HepG2 (cell line): Measurements from ENCODE around the gene SEPTIN5. TPM values are rescaled to one million over a fixed set of nuclear protein-coding genes. Genes with fewer than 3 reads are reported as not detected.
A peak's percentile ranks its signal among the peaks of the same experiment; 100 is the strongest.

Experiments
- ELF4 ChIP-seq: sonication (generic); formaldehyde crosslinking; IDR thresholded peaks from 2 replicates; pipeline ENCODE4 v1.5.0; 2020; ENCODE audit warnings: missing genetic modification reagents, mild to moderate bottlenecking, moderate library complexity, borderline replicate concordance
- FOXA3 ChIP-seq: IDR thresholded peaks from 2 replicates; pipeline ENCODE4 v1.6.1; 2016; ENCODE audit warnings: missing genetic modification reagents, missing compliant biosample characterization
- FOXP4 ChIP-seq: sonication (generic); formaldehyde crosslinking; IDR thresholded peaks from 2 replicates; pipeline ENCODE4 v1.4.0; 2020; ENCODE audit warnings: missing genetic modification reagents
- HBP1 ChIP-seq: IDR thresholded peaks from 2 replicates; pipeline ENCODE4 v1.6.1; 2016; ENCODE audit warnings: low read depth, control low read depth
- HNF1A ChIP-seq, 2 experiments: sonication (generic) in 1 of 2; formaldehyde crosslinking in 1 of 2; IDR thresholded peaks; 2 replicates each; pipeline versions ENCODE4 v1.4.0 to v1.6.1; 2016 to 2020; ENCODE audit warnings: borderline replicate concordance in 1 of 2, low read depth in 1 of 2, mild to moderate bottlenecking in 1 of 2, missing genetic modification reagents in 1 of 2
- HNRNPK ChIP-seq: fragments of 200-400 bp; formaldehyde crosslinking; IDR thresholded peaks from 2 replicates; pipeline ENCODE4 v1.6.1; 2018; ENCODE audit warnings: low read length, low read depth, moderate library complexity, mild to moderate bottlenecking; ENCODE audit not compliant: poor library complexity, severe bottlenecking
- KLF11 ChIP-seq: IDR thresholded peaks from 2 replicates; pipeline ENCODE4 v1.6.1; 2016; ENCODE audit warnings: missing compliant biosample characterization
- MAX ChIP-seq: IDR thresholded peaks from 2 replicates; pipeline ENCODE4 v1.6.1; 2012; ENCODE audit warnings: inconsistent platforms
- MIER3 ChIP-seq: IDR thresholded peaks from 2 replicates; pipeline ENCODE4 v1.6.1; 2016; ENCODE audit warnings: missing compliant biosample characterization, borderline replicate concordance
- NR2F1 ChIP-seq, 2 experiments: fragments of 450-650 bp in 1 of 2; formaldehyde crosslinking in 1 of 2; IDR thresholded peaks; 2 replicates each; pipeline versions ENCODE4 v1.5.0 to v1.6.1; 2016 to 2020; ENCODE audit warnings: mild to moderate bottlenecking in 1 of 2, missing compliant biosample characterization in 1 of 2, missing genetic modification reagents in 1 of 2, moderate library complexity in 1 of 2
- ZBTB37 ChIP-seq: sonication (generic); formaldehyde crosslinking; IDR thresholded peaks from 2 replicates; pipeline ENCODE4 v1.4.0; 2020; ENCODE audit warnings: mild to moderate bottlenecking, missing genetic modification reagents
- ZNF12 ChIP-seq: sonication (generic); formaldehyde crosslinking; IDR thresholded peaks from 2 replicates; pipeline ENCODE4 v1.5.0; 2020; ENCODE audit warnings: missing genetic modification reagents
- ZNF256 ChIP-seq: sonication (generic); formaldehyde crosslinking; conservative IDR thresholded peaks from 2 replicates; pipeline ENCODE4 v1.4.0; 2020; ENCODE audit warnings: missing genetic modification reagents
- ZNF281 ChIP-seq: sonication (generic); formaldehyde crosslinking; IDR thresholded peaks from 2 replicates; pipeline ENCODE4 v1.4.0; 2020; ENCODE audit warnings: missing genetic modification reagents, borderline replicate concordance
- ZNF563 ChIP-seq: sonication (generic); formaldehyde crosslinking; IDR thresholded peaks from 2 replicates; pipeline ENCODE4 v1.8.0; 2022; ENCODE audit warnings: mild to moderate bottlenecking, moderate library complexity, missing genetic modification reagents
- polyA plus RNA-seq, 8 experiments: library from polyadenylated mRNA; depleted of rRNA in 3 of 8; stranded (reverse) in 7 of 8; unstranded in 1 of 8; fragments of >200 nt; fragmentation: Illumina TruSeq in 4 of 8; extraction: Trizol in 4 of 8; gene quantifications; 2 replicates each; pipeline versions ENCODE4 v1.2.1 to v1.2.3, GENCODE V29; 2011 to 2016; ENCODE audit warnings: low read depth in 4 of 8, missing spikeins in 1 of 8, mixed read lengths in 1 of 8; ENCODE audit not compliant: insufficient read depth in 1 of 8
- total RNA-seq, 5 experiments: library from RNA; depleted of rRNA; stranded (reverse); fragments of >200 nt; fragmentation: Illumina TruSeq; extraction: Trizol; gene quantifications; 2 replicates each; pipeline ENCODE4 v1.2.3, GENCODE V29; 2016; ENCODE audit warnings: low read depth in 1 of 5

The SEPTIN5 gene
- total and polyA plus RNA-seq, 2 of the 13 experiments (the other 11 are each of a cell fraction or from before 2014, with no cell fraction given), result 0.33 TPM; not detected in 1

- TF ChIP-seq ZBTB37 (CRISPR knock-in tag) (no peak), MIER3 (CRISPR knock-in tag) (peak; percentile 71; the same call in 1 of the 2 replicates), ZNF12 (CRISPR knock-in tag) (peak; percentile 16; the same call in 1 of the 2 replicates), ZNF281 (CRISPR knock-in tag) (peak; percentile 98), FOXP4 (CRISPR knock-in tag) (peak; percentile 99), ZNF563 (peak; percentile 85; the same call in 1 of the 2 replicates), HNF1A (IDR thresholded peaks at IDR 0.05; ENCODE audit: low read depth) (no peak), HNF1A (CRISPR knock-in tag; IDR thresholded peaks at IDR 0.05; ENCODE audit: borderline replicate concordance) (peak; percentile 82), FOXA3 (CRISPR knock-in tag) (peak; percentile 94), ELF4 (CRISPR knock-in tag) (no peak), NR2F1 (CRISPR knock-in tag; IDR thresholded peaks at IDR 0.05) (peak in 1 of 2 experiments; percentile 44; a peak in 2 of 4 replicates), KLF11 (CRISPR knock-in tag) (no peak), ZNF256 (no peak), MAX (peak; percentile 75; the same call in 1 of the 2 replicates), HBP1 (CRISPR knock-in tag) (peak; percentile 22; the same call in 1 of the 2 replicates), HNRNPK (peak; percentile 11)
Observed at GRCh38 chr22:19730655-19731360, 16.5 kb downstream of the SEPTIN5 start (continued).
